Measurements from ENCODE around the gene TMC7.

GRCh38 chr16:18983565-18984434 is at the start of gene TMC7:
- TF ChIP-seq CTCF (IDR thresholded peaks at IDR 0.05; ENCODE audit: low read length) (peak; percentile 27; the same call in 1 of the 2 replicates), EZH2 (optimal IDR thresholded peaks at IDR 0.05; ENCODE audit: low read depth, low read length) (no peak)
